Suprapubic skin (tissue), 4 donors: Measurements from ENCODE around the gene CACNA2D4.

Experiments used
- CTCF ChIP-seq, 2 donors: fragments of 200-600 bp in 1 of 2; fragments of 450-650 bp in 1 of 2; sonication (generic) in 1 of 2; IDR thresholded peaks; one replicate each; pipeline ENCODE4 v1.5.1; 2016 to 2019; ENCODE audit warnings: antibody characterized with exemption in 2 of 2, mild to moderate bottlenecking in 1 of 2, moderate library complexity in 1 of 2
- EP300 ChIP-seq: sonication (generic); formaldehyde crosslinking; IDR thresholded peaks from one replicate; pipeline ENCODE4 v1.6.1; 2017; ENCODE audit warnings: antibody characterized with exemption
- POLR2A ChIP-seq, 2 donors: fragments of 450-650 bp; IDR thresholded peaks; one replicate each; pipeline ENCODE4 v1.6.1; 2017; ENCODE audit warnings: antibody characterized with exemption in 2 of 2, mild to moderate bottlenecking in 2 of 2, moderate library complexity in 2 of 2
- POLR2AphosphoS5 ChIP-seq, 3 donors: sonication (generic); formaldehyde crosslinking; IDR thresholded peaks; one replicate each; pipeline ENCODE4 v1.6.1; 2017; ENCODE audit warnings: antibody characterized with exemption in 3 of 3

- TF ChIP-seq CTCF (IDR thresholded peaks at IDR 0.05) (no peak), POLR2AphosphoS5 (IDR thresholded peaks at IDR 0.05) (no peak), POLR2A (IDR thresholded peaks at IDR 0.05) (no peak), EP300 (no peak)
Observed at GRCh38 chr12:1821805-1822204, 96.6 kb downstream of the CACNA2D4 start.
